B cell (primary cell): ENCODE data around the gene ASB4. TPM values are rescaled to one million over a fixed set of nuclear protein-coding genes. Genes with fewer than 3 reads are reported as not detected.

ENCODE experiments used
- ATAC-seq: fragments of 200-7000 bp; cut with Tn5 transposase; one replicate; pipeline ENCODE4 v1.10.0; 2021; ENCODE audit warnings: low read depth, mild to moderate bottlenecking, moderate number of reproducible peaks, moderate library complexity
- CTCF ChIA-PET: fragments of 350-600 bp; sonication (Branson Sonifier 250); formaldehyde crosslinking; loops from one replicate; lab custom pipeline; 2021; ENCODE audit warnings: antibody characterized with exemption, inconsistent platforms; lab: Charles Lee
- POLR2A ChIA-PET: fragments of 350-600 bp; sonication (Branson Sonifier 250); formaldehyde crosslinking; loops from one replicate; lab custom pipeline; 2021; ENCODE audit warnings: antibody characterized with exemption; lab: Charles Lee
- DNase-seq: peaks from one replicate; pipeline ENCODE4 v3.0.0; 2013
- H2AFZ ChIP-seq: 2 replicates; pipeline ENCODE4 v1.6.1; 2012; ENCODE audit warnings: mild to moderate bottlenecking, low read depth, low read length; ENCODE audit not compliant: insufficient read depth, poor library complexity, severe bottlenecking
- H3K27ac ChIP-seq, 2 donors: 1 replicate in 1 of 2; 2 replicates in 1 of 2; pipeline ENCODE4 v1.5.1; 2012 to 2013; ENCODE audit warnings: low read length in 2 of 2, mild to moderate bottlenecking in 2 of 2, moderate library complexity in 1 of 2
- H3K27me3 ChIP-seq, 4 experiments: fragments of 200-600 bp in 1 of 4; sonication (generic) in 1 of 4; replicated peaks in 1 of 4; 1 replicate in 2 of 4; 2 replicates in 2 of 4; pipeline versions ENCODE4 v1.6.1 to v1.7.0; 2013 to 2016; ENCODE audit warnings: low read length in 3 of 4, mild to moderate bottlenecking in 2 of 4, mixed read lengths in 1 of 4, moderate library complexity in 1 of 4; ENCODE audit not compliant: insufficient read depth in 4 of 4, control insufficient read depth in 3 of 4; ENCODE audit errors: control extremely low read depth in 1 of 4
- H3K36me3 ChIP-seq, 2 experiments: replicated peaks in 1 of 2; 1 replicate in 1 of 2; 2 replicates in 1 of 2; pipeline versions ENCODE4 v1.6.1 to v1.7.1; 2013; ENCODE audit warnings: low read length in 1 of 2; ENCODE audit not compliant: insufficient read depth in 2 of 2, control insufficient read depth in 1 of 2; ENCODE audit errors: control extremely low read depth in 1 of 2, extremely low read depth in 1 of 2
- H3K4me1 ChIP-seq, 2 donors: fragments of 200-600 bp in 1 of 2; sonication (generic) in 1 of 2; 1 replicate in 1 of 2; 2 replicates in 1 of 2; pipeline versions ENCODE4 v1.5.1 to v1.6.1; 2013 to 2017; ENCODE audit warnings: low read length in 2 of 2; ENCODE audit not compliant: control insufficient read depth in 2 of 2, insufficient read depth in 2 of 2
- H3K4me2 ChIP-seq: replicated peaks from 2 replicates; pipeline ENCODE3; 2012; ENCODE audit warnings: mild to moderate bottlenecking, low read depth, low read length; ENCODE audit not compliant: poor library complexity, severe bottlenecking
- H3K4me3 ChIP-seq, 5 experiments: fragments of 200-600 bp in 1 of 5; sonication (generic) in 1 of 5; 1 replicate in 3 of 5; 2 replicates in 2 of 5; pipeline versions ENCODE4 v1.5.1 to v1.7.0; 2011 to 2016; ENCODE audit warnings: low read length in 4 of 5, mild to moderate bottlenecking in 4 of 5, low read depth in 2 of 5, control low read depth in 1 of 5, moderate library complexity in 1 of 5; ENCODE audit not compliant: insufficient read depth in 1 of 5; ENCODE audit errors: control extremely low read depth in 1 of 5, extremely low read depth in 1 of 5
- H3K79me2 ChIP-seq: fragments of 200-600 bp; sonication (generic); one replicate; pipeline ENCODE4 v1.6.0; 2016; ENCODE audit warnings: low read length; ENCODE audit not compliant: control insufficient read depth, insufficient read depth
- H3K9ac ChIP-seq: fragments of 200-600 bp; sonication (generic); 2 replicates; pipeline ENCODE4 v1.6.1; 2017; ENCODE audit warnings: mild to moderate bottlenecking, low read length, moderate library complexity
- H3K9me3 ChIP-seq, 3 donors: one replicate each; pipeline versions ENCODE4 v1.6.1 to v1.7.1; 2013; ENCODE audit warnings: low read length in 2 of 3; ENCODE audit not compliant: control insufficient read depth in 2 of 3, insufficient read depth in 1 of 3; ENCODE audit errors: control extremely low read depth in 1 of 3
- H4K20me1 ChIP-seq: 2 replicates; pipeline ENCODE4 v1.6.0; 2012; ENCODE audit warnings: mild to moderate bottlenecking, low read length; ENCODE audit not compliant: insufficient read depth, control insufficient read depth, poor library complexity, severe bottlenecking
- H3K27ac Mint-ChIP-seq: one replicate; pipeline ENCODE4 v1.8.0; 2021; ENCODE audit warnings: mixed read lengths
- H3K27me3 Mint-ChIP-seq: one replicate; pipeline ENCODE4 v1.8.0; 2021; ENCODE audit warnings: mixed read lengths
- H3K4me1 Mint-ChIP-seq: one replicate; pipeline ENCODE4 v1.8.0; 2021; ENCODE audit warnings: mixed read lengths
- H3K4me3 Mint-ChIP-seq: one replicate; pipeline ENCODE4 v1.8.0; 2021; ENCODE audit warnings: mixed read lengths
- H3K9me3 Mint-ChIP-seq: one replicate; pipeline ENCODE4 v1.8.0; 2022; ENCODE audit warnings: mixed read lengths; ENCODE audit not compliant: insufficient read depth
- EZH2 ChIP-seq: IDR thresholded peaks from 2 replicates; pipeline ENCODE4 v1.6.1; 2012; ENCODE audit warnings: borderline replicate concordance, low read depth, mild to moderate bottlenecking, moderate library complexity, low read length; ENCODE audit not compliant: insufficient read depth, poor library complexity, severe bottlenecking
- WGBS: methylation state at CpG from one replicate; pipeline ENCODE4 v1.1.5; 2013; ENCODE audit warnings: missing lambda C conversion rate; ENCODE audit not compliant: insufficient coverage; 5-methylcytosine and 5-hydroxymethylcytosine counted together
- intact Hi-C: fragments of 100-400 bp; cut with micrococcal nuclease; formaldehyde crosslinking; loops from one replicate; pipeline ENCODE4 v1.10.0; 2022
- polyA plus RNA-seq: library from polyadenylated mRNA; depleted of rRNA; stranded (reverse); fragments of >200 nt; gene quantifications from 2 replicates; pipeline ENCODE4 v1.2.3, GENCODE V29; 2012
- total RNA-seq, 2 donors: library from RNA; stranded (reverse); fragments of 120-200 nt in 1 of 2; gene quantifications; 1 replicate in 1 of 2; 2 replicates in 1 of 2; pipeline versions ENCODE4 v1.2.3 to v1.2.4, GENCODE V29; 2013 to 2022
- TF ChIP-seq, protein P1 (sequence below): fragments of 200-600 bp; IDR thresholded peaks from one replicate; pipeline ENCODE4 v1.8.0; 2022; ENCODE audit warnings: antibody characterized with exemption, mild to moderate bottlenecking

The ASB4 gene
- total and polyA plus RNA-seq, 2 donors (not counting 1 experiment from before 2014, with no cell fraction given) = not detected

DNA sequence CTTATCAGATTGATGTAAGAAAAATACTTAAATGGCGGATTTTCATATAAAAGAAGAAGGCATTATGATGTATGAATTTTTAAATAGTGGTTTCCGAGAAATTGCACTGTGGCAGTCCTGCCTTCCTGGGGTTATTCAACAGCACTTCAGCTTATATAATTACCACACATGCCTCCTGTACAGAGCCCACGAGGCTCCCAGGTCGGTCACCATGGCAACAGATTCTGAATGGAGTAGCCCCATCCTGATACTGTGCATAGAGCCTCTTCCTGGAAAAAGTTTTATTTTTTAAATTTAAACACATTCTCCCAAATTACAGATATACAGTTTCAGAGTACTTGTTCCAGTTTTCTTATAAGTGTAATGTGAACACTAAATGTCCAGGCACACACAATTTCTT is 15.9 kb upstream of the ASB4 start:
- Histone ChIP-seq H3K4me1 (peaks cover 6% of the 10 kb centered on the region in 2 donors), H3K79me2 (no peaks in the 10 kb centered on the region), H3K4me2 (no peak overlapping the region), H3K27ac (no peak overlapping the region), H2AFZ (no peak overlapping the region), H3K27me3 (no peaks in the 10 kb centered on the region), H3K36me3 (no peaks in the 10 kb centered on the region), H3K9ac (no peak overlapping the region), H4K20me1 (no peaks in the 10 kb centered on the region), H3K4me3 (no peak overlapping the region), H3K9me3 (no peaks in the 10 kb centered on the region)
- WGBS = 80% methylated on average over 1 of the region's 4 CpGs
- no peak for ATAC-seq
- H3K9me3 Mint-ChIP-seq = no peaks in the 10 kb centered on the region
- intact Hi-C loops = loop anchor here (10.0 kb wide), 1 partner anchor 125 kb away; no protein-coding TSS in a partner anchor
- H3K27me3 Mint-ChIP-seq = peaks cover 6% of the 10 kb centered on the region
- CTCF ChIA-PET = no interaction called here
- no peak overlapping the region for H3K27ac Mint-ChIP-seq
- DNase-seq = no peak
- POLR2A ChIA-PET = no interaction called here
- TF ChIP-seq, protein P1, sequence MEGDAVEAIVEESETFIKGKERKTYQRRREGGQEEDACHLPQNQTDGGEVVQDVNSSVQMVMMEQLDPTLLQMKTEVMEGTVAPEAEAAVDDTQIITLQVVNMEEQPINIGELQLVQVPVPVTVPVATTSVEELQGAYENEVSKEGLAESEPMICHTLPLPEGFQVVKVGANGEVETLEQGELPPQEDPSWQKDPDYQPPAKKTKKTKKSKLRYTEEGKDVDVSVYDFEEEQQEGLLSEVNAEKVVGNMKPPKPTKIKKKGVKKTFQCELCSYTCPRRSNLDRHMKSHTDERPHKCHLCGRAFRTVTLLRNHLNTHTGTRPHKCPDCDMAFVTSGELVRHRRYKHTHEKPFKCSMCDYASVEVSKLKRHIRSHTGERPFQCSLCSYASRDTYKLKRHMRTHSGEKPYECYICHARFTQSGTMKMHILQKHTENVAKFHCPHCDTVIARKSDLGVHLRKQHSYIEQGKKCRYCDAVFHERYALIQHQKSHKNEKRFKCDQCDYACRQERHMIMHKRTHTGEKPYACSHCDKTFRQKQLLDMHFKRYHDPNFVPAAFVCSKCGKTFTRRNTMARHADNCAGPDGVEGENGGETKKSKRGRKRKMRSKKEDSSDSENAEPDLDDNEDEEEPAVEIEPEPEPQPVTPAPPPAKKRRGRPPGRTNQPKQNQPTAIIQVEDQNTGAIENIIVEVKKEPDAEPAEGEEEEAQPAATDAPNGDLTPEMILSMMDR = no peak
- TF ChIP-seq EZH2 = no peak
- H3K4me3 Mint-ChIP-seq = no peak overlapping the region
- peaks cover 10% of the 10 kb centered on the region for H3K4me1 Mint-ChIP-seq

DNA sequence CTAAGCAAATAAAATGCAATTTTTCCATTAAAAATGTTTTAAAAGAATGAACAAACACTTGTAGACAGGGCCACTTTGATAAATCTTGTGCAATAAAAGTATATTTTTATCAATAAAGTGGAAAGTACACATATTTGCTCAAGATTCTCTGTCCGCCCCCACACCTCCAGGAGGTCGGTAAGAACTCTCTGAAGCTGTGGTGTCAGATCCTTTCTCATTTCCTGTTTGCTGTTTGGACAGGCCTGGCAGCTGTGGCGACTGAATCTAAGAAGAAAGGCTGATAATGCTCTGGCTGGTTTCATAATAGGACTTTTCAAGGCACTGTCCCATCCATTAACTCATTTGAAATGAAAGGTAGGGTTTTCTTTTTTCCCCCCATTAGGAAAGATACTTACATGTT is 15.3 kb upstream of the ASB4 start:
- no peak overlapping the region for H3K27ac ChIP-seq
- no peaks in the 10 kb centered on the region for H4K20me1 ChIP-seq
- DNase-seq (no peak), ATAC-seq (no peak)
- no peaks in the 10 kb centered on the region for H3K27me3 ChIP-seq
- ChIA-PET POLR2A (no interaction called here), CTCF (interaction anchor here (1.1 kb wide), 1 partner anchor 10 kb away, joined by 3 read pairs; no protein-coding TSS in a partner anchor)
- no peaks in the 10 kb centered on the region for H3K9me3 ChIP-seq
- H3K79me2 ChIP-seq = no peaks in the 10 kb centered on the region
- Mint-ChIP-seq H3K4me3 (no peak overlapping the region), H3K4me1 (peaks cover 10% of the 10 kb centered on the region), H3K27ac (no peak overlapping the region), H3K27me3 (peaks cover 6% of the 10 kb centered on the region), H3K9me3 (no peaks in the 10 kb centered on the region)
- intact Hi-C loops = loop anchor here (10.0 kb wide), 1 partner anchor 126 kb away; no protein-coding TSS in a partner anchor
- H3K4me3 ChIP-seq = no peak overlapping the region
- peaks cover 6% of the 10 kb centered on the region in 2 donors for H3K4me1 ChIP-seq
- H2AFZ ChIP-seq = peak overlapping the region; percentile 17
- H3K9ac ChIP-seq = no peak overlapping the region
- no peaks in the 10 kb centered on the region for H3K36me3 ChIP-seq
- no peak overlapping the region for H3K4me2 ChIP-seq
- WGBS = no CpG with 5 or more reads among the region's 3 CpGs
- TF ChIP-seq EZH2 = no peak
- TF ChIP-seq, protein P1 = no peak
